Thyroid gland (tissue), 4 donors: ENCODE measurements around the gene PLXNB2.

Source experiments
- CTCF ChIP-seq, 6 experiments: fragments of 200-600 bp in 3 of 6; fragments of 450-650 bp in 3 of 6; sonication (generic) in 3 of 6; IDR thresholded peaks; one replicate each; pipeline ENCODE4 v1.5.1; 2016 to 2019; ENCODE audit warnings: antibody characterized with exemption in 6 of 6, mild to moderate bottlenecking in 2 of 6, inconsistent platforms in 1 of 6, moderate library complexity in 1 of 6
- POLR2A ChIP-seq, 2 donors: fragments of 450-650 bp; IDR thresholded peaks; one replicate each; pipeline ENCODE4 v1.6.1; 2017; ENCODE audit warnings: antibody characterized with exemption in 2 of 2, mild to moderate bottlenecking in 2 of 2, moderate library complexity in 1 of 2

- TF ChIP-seq CTCF (IDR thresholded peaks at IDR 0.05) (no peak), POLR2A (IDR thresholded peaks at IDR 0.05) (no peak)
Measured at GRCh38 chr22:50338042-50338573, 30.7 kb upstream of the PLXNB2 start.
